Measurements from ENCODE around the gene ZFYVE1. TPM values are rescaled to one million over a fixed set of nuclear protein-coding genes. Genes with fewer than 3 reads are reported as not detected.
"Not testable (repeated sequence)": the region's sequence is repeated elsewhere in the genome, so short reads cannot be mapped to it uniquely, and the experiment has no call there.

Gene ZFYVE1
- total RNA-seq, 3 donors from 2014 or later, result 18.7 to 22.2 (median 22.1) TPM

DNA sequence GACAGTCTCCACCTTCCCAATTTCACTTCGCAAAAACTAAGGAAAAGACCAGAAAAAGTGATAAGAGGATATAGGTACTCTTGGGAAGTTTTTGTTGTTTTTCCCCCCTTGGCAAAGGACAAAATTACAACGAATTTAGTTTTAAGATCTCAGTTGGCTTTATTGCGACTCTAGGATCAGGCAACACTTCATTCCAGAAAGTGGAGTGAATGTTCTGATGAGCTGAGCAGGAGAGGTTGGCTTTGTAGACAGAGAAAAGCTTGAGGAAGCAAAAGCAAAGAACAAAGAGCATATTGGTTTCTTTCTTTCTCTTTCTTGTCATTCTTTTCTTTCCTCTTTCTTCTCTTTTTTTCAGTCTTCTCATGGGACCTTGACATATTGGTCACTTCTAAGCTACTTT is 640 bp upstream of the ZFYVE1 start:
- Histone ChIP-seq H3K27ac (no peak overlapping the region), H3K4me1 (peaks cover 0 to 4% of the 10 kb centered on the region in 2 donors), H3K27me3 (no peaks in the 10 kb centered on the region), H3K9me3 (no peaks in the 10 kb centered on the region), H3K4me3 (peak overlapping the region; percentile 61 to 98 (median 86)), H3K36me3 (no peaks in the 10 kb centered on the region)
- no peak for DNase-seq (ENCODE audit: low spot score in 2 of 2)
- TF ChIP-seq POLR2AphosphoS5 (IDR thresholded peaks at IDR 0.05) (no peak), POLR2A (IDR thresholded peaks at IDR 0.05) (no peak), CTCF (IDR thresholded peaks at IDR 0.05) (no peak)
- intact Hi-C loops (cut with DNase I; ENCODE audit: low total_unique reads), result no loop called here

DNA sequence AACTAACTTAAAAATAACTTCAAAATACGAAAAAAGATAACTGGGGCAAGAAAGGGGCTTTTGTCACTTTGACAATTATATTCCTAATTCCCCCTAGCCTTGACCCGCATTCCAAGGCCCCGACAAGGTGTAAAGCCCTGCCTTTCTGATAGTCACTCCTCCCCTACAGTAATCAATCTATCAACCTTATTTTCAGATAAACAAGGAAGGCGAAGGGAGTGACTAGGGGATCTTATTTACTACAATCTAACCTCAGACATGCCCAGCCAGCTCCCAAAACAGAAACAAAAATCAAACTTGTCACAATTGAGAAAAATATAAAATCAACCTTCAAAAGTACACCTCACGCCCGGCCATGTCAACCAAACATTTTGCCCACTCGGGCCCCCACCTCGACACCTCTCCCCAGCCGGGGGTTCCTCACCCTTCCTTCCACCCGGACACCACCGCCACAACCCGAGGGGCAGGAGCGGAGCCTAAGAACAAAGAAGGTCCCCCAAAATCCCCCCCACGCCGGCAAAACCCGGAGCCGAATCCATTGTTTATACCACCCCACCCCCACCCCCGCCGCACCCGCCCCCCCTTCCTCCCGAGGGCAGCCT is 562 bp downstream of the ZFYVE1 start:
- intact Hi-C loops (cut with DNase I; ENCODE audit: low total_unique reads), result no loop called here
- H3K27me3 ChIP-seq, result no peaks in the 10 kb centered on the region
- peaks cover 0 to 4% of the 10 kb centered on the region in 2 donors for H3K4me1 ChIP-seq
- peak overlapping the region; percentile 93 to 95 for H3K27ac ChIP-seq
- TF ChIP-seq CTCF (IDR thresholded peaks at IDR 0.05), result no peak
- TF ChIP-seq POLR2AphosphoS5 (IDR thresholded peaks at IDR 0.05), result no peak
- no peak for TF ChIP-seq POLR2A (IDR thresholded peaks at IDR 0.05)
- H3K36me3 ChIP-seq, result no peaks in the 10 kb centered on the region
- no peaks in the 10 kb centered on the region for H3K9me3 ChIP-seq
- H3K4me3 ChIP-seq, result peak overlapping the region; percentile 61 to 98 (median 86)
- no peak for DNase-seq (ENCODE audit: low spot score in 2 of 2)

- intact Hi-C loops (cut with DNase I; ENCODE audit: low total_unique reads), result no loop called here
- Histone ChIP-seq H3K4me3 (peak overlapping the region in 1 of 3 donors; percentile 86), H3K27me3 (no peaks in the 10 kb centered on the region), H3K36me3 (no peaks in the 10 kb centered on the region), H3K9me3 (no peaks in the 10 kb centered on the region), H3K27ac (no peak overlapping the region), H3K4me1 (peaks cover 0 to 4% of the 10 kb centered on the region in 2 donors)
- TF ChIP-seq POLR2A (IDR thresholded peaks at IDR 0.05), result no peak
- TF ChIP-seq CTCF (IDR thresholded peaks at IDR 0.05), result no peak
- TF ChIP-seq POLR2AphosphoS5 (IDR thresholded peaks at IDR 0.05), result no peak
- DNase-seq (ENCODE audit: low spot score in 2 of 2), result no peak
Observed at GRCh38 chr14:73025544-73025943, 1.4 kb downstream of the ZFYVE1 start.

- intact Hi-C loops (cut with DNase I; ENCODE audit: low total_unique reads), result no loop called here
- TF ChIP-seq POLR2AphosphoS5 (IDR thresholded peaks at IDR 0.05), result no peak
- no peak for TF ChIP-seq CTCF (IDR thresholded peaks at IDR 0.05)
- TF ChIP-seq POLR2A (IDR thresholded peaks at IDR 0.05), result no peak
- H3K36me3 ChIP-seq, result no peaks in the 10 kb centered on the region
Observed at GRCh38 chr14:73022051-73022450, 4.9 kb downstream of the ZFYVE1 start.

DNA sequence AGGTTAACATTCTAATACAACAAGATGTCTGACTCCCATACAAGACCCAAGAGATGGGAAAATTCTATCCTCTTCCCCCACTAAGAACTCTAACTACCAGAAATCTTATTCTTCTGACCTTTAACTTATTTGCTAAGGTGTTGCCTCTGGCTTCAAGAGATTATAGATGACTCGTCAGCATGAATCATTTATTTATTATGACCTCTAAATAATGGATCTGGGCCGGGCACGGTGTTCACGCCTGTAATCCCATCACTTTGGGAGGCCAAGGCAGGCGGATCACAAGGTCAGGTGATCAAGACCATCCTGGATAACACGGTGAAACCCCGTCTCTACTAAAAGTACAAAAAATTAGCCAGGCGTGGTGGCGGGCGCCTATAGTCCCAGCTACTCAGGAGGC is 10.9 kb downstream of the ZFYVE1 start:
- DNase-seq (ENCODE audit: low spot score in 2 of 2); H3K4me1 ChIP-seq; H3K9me3 ChIP-seq; intact Hi-C loops (cut with DNase I; ENCODE audit: low total_unique reads); H3K36me3 ChIP-seq; H3K27ac ChIP-seq; H3K4me3 ChIP-seq; H3K27me3 ChIP-seq: not testable (repeated sequence)

More at GRCh38 chr14:73022051-73022450, 4.9 kb downstream of the ZFYVE1 start:
- Histone ChIP-seq H3K27ac (no peak overlapping the region), H3K9me3 (no peaks in the 10 kb centered on the region), H3K4me3 (no peak overlapping the region), H3K4me1 (peaks cover 0 to 4% of the 10 kb centered on the region in 2 donors), H3K27me3 (no peaks in the 10 kb centered on the region)
- no peak for DNase-seq (ENCODE audit: low spot score in 2 of 2)

DNA sequence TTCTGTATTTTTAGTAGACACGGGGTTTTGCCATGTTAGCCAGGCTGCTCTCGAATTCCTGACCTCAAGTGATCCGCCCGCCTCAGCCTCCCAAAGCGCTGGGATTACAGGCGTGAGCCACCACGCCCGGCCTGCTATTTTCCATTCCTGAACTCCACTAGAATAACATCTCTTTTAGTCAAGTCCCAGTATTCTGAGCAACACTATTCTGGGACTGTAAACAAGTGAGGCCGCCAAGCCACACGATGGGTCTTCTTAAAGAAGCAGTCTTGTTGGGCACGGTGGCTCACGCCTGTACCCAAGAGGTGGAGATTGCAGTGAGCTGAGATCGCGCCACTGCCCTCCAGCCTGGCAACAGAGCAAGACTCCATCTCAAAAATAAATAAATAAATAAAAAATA is 11.4 kb downstream of the ZFYVE1 start:
- H3K9me3 ChIP-seq; H3K4me3 ChIP-seq; H3K36me3 ChIP-seq; H3K27ac ChIP-seq; intact Hi-C loops (cut with DNase I; ENCODE audit: low total_unique reads); H3K4me1 ChIP-seq; H3K27me3 ChIP-seq; DNase-seq (ENCODE audit: low spot score in 2 of 2): not testable (repeated sequence)

All from breast epithelium (tissue), 4 donors.